HepG2 (cell line): Measurements from ENCODE around the gene HK2. TPM values are rescaled to one million over a fixed set of nuclear protein-coding genes. Genes with fewer than 3 reads are reported as not detected.

Experiments used
- BRCA1 ChIP-seq: sonication (generic); formaldehyde crosslinking; IDR thresholded peaks from 2 replicates; pipeline ENCODE4 v1.4.0; 2020; ENCODE audit warnings: missing genetic modification reagents
- ELF3 ChIP-seq: IDR thresholded peaks from 2 replicates; pipeline ENCODE4 v1.6.1; 2016; ENCODE audit warnings: missing genetic modification reagents, missing compliant biosample characterization
- FOXA3 ChIP-seq: IDR thresholded peaks from 2 replicates; pipeline ENCODE4 v1.6.1; 2016; ENCODE audit warnings: missing genetic modification reagents, missing compliant biosample characterization
- GATAD1 ChIP-seq: IDR thresholded peaks from 2 replicates; pipeline ENCODE4 v1.6.1; 2016; ENCODE audit warnings: missing genetic modification reagents, missing compliant biosample characterization
- MIXL1 ChIP-seq: IDR thresholded peaks from 2 replicates; pipeline ENCODE4 v1.6.1; 2016
- NFE2 ChIP-seq: sonication (generic); formaldehyde crosslinking; IDR thresholded peaks from 2 replicates; pipeline ENCODE4 v1.4.0; 2020; ENCODE audit warnings: missing genetic modification reagents
- NFIC ChIP-seq: IDR thresholded peaks from 2 replicates; pipeline ENCODE4 v1.6.1; 2012; ENCODE audit warnings: mild to moderate bottlenecking, low read length, inconsistent platforms
- NR2F6 ChIP-seq, 2 experiments: IDR thresholded peaks; 2 replicates each; pipeline ENCODE4 v1.6.1; 2016; ENCODE audit warnings: antibody characterized with exemption in 1 of 2, mild to moderate bottlenecking in 1 of 2
- SMYD3 ChIP-seq: sonication (generic); formaldehyde crosslinking; IDR thresholded peaks from 2 replicates; pipeline ENCODE4 v1.8.1; 2023; ENCODE audit warnings: mild to moderate bottlenecking, missing genetic modification reagents
- TSC22D2 ChIP-seq: sonication (generic); formaldehyde crosslinking; IDR thresholded peaks from 2 replicates; pipeline ENCODE4 v1.5.1; 2020; ENCODE audit warnings: missing genetic modification reagents, mild to moderate bottlenecking, borderline replicate concordance
- ZBTB42 ChIP-seq: sonication (generic); formaldehyde crosslinking; IDR thresholded peaks from 2 replicates; pipeline ENCODE4 v1.5.0; 2020; ENCODE audit warnings: mild to moderate bottlenecking, missing genetic modification reagents
- ZNF256 ChIP-seq: sonication (generic); formaldehyde crosslinking; conservative IDR thresholded peaks from 2 replicates; pipeline ENCODE4 v1.4.0; 2020; ENCODE audit warnings: missing genetic modification reagents
- ZNF460 ChIP-seq: sonication (generic); formaldehyde crosslinking; IDR thresholded peaks from 2 replicates; pipeline ENCODE4 v1.5.1; 2020; ENCODE audit warnings: missing genetic modification reagents, mild to moderate bottlenecking, borderline replicate concordance
- ZNF549 ChIP-seq: sonication (generic); formaldehyde crosslinking; IDR thresholded peaks from 2 replicates; pipeline ENCODE4 v1.5.0; 2020; ENCODE audit warnings: missing genetic modification reagents
- ZNF563 ChIP-seq: sonication (generic); formaldehyde crosslinking; IDR thresholded peaks from 2 replicates; pipeline ENCODE4 v1.8.0; 2022; ENCODE audit warnings: mild to moderate bottlenecking, moderate library complexity, missing genetic modification reagents
- ZNF777 ChIP-seq: sonication (generic); formaldehyde crosslinking; IDR thresholded peaks from 2 replicates; pipeline ENCODE4 v1.4.0; 2020; ENCODE audit warnings: missing genetic modification reagents
- polyA plus RNA-seq, 8 experiments: library from polyadenylated mRNA; depleted of rRNA in 3 of 8; stranded (reverse) in 7 of 8; unstranded in 1 of 8; fragments of >200 nt; fragmentation: Illumina TruSeq in 4 of 8; extraction: Trizol in 4 of 8; gene quantifications; 2 replicates each; pipeline versions ENCODE4 v1.2.1 to v1.2.3, GENCODE V29; 2011 to 2016; ENCODE audit warnings: low read depth in 4 of 8, missing spikeins in 1 of 8, mixed read lengths in 1 of 8; ENCODE audit not compliant: insufficient read depth in 1 of 8
- total RNA-seq, 5 experiments: library from RNA; depleted of rRNA; stranded (reverse); fragments of >200 nt; fragmentation: Illumina TruSeq; extraction: Trizol; gene quantifications; 2 replicates each; pipeline ENCODE4 v1.2.3, GENCODE V29; 2016; ENCODE audit warnings: low read depth in 1 of 5
- TF ChIP-seq, protein P1 (sequence below): sonication (generic); formaldehyde crosslinking; IDR thresholded peaks from 2 replicates; pipeline ENCODE4 v1.5.0; 2020; ENCODE audit warnings: mild to moderate bottlenecking, missing genetic modification reagents, moderate library complexity
- TF ChIP-seq, protein P2 (sequence below): IDR thresholded peaks from 2 replicates; pipeline ENCODE4 v1.6.1; 2012; ENCODE audit warnings: low read depth, low read length, improper control_type of control experiment
- TF ChIP-seq, protein P3 (sequence below): sonication (generic); formaldehyde crosslinking; IDR thresholded peaks from 2 replicates; pipeline ENCODE4 v1.8.1; 2023; ENCODE audit warnings: mild to moderate bottlenecking, missing genetic modification reagents, borderline replicate concordance
- TF ChIP-seq, protein P4 (sequence below): sonication (generic); formaldehyde crosslinking; IDR thresholded peaks from 2 replicates; pipeline ENCODE4 v1.5.1; 2020; ENCODE audit warnings: mild to moderate bottlenecking, missing genetic modification reagents, moderate library complexity
- TF ChIP-seq, protein P5 (sequence below): sonication (generic); formaldehyde crosslinking; IDR thresholded peaks from 2 replicates; pipeline ENCODE4 v1.4.0; 2020; ENCODE audit warnings: missing genetic modification reagents, mild to moderate bottlenecking, borderline replicate concordance

Gene HK2
- total and polyA plus RNA-seq, 2 of the 13 experiments (the other 11 are each of a cell fraction or from before 2014, with no cell fraction given): 13.2 to 101 TPM

DNA sequence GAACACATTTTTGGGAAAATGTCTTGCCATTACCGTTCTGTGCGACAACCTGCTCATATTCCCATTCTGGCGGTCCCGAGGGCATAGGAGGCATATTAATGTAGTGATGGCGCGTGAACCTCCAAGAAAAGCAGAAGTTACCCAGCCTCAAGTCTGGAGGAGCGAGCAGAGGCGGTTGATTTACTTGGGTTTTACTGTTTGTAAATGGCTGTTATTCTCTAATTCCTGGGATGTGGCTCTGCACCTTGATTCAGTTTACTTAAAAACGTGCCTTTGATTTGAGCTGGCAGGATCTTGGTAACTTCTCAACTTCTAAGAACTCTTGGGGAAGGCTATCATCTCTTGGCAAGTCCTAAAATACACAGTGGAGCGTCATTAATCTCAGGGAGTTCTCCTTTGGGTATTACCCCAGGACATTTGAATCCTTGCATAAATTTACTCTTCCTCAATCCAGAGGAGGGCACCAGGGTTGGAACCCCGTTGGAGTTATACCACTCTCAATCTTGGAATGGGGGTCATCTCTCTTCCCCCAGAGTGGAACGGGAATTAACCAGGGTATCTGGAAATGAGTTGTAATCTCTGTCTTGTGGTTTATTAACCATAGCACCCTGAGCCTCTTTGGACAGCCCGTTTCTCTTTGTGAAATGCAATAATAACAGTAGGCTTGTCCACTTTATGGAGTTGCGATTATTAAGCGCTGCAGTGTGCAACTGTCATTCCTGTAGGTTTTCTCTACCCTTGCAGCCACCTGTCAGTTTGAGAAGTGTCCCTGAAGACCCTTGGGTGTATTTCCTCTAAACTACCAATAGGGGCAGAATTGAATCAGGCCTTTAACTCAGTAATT, 2.1 kb downstream of the HK2 start (continued):
- TF ChIP-seq, protein P1, sequence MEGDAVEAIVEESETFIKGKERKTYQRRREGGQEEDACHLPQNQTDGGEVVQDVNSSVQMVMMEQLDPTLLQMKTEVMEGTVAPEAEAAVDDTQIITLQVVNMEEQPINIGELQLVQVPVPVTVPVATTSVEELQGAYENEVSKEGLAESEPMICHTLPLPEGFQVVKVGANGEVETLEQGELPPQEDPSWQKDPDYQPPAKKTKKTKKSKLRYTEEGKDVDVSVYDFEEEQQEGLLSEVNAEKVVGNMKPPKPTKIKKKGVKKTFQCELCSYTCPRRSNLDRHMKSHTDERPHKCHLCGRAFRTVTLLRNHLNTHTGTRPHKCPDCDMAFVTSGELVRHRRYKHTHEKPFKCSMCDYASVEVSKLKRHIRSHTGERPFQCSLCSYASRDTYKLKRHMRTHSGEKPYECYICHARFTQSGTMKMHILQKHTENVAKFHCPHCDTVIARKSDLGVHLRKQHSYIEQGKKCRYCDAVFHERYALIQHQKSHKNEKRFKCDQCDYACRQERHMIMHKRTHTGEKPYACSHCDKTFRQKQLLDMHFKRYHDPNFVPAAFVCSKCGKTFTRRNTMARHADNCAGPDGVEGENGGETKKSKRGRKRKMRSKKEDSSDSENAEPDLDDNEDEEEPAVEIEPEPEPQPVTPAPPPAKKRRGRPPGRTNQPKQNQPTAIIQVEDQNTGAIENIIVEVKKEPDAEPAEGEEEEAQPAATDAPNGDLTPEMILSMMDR: peak; percentile 76
- peak; percentile 15; the same call in 1 of the 2 replicates for TF ChIP-seq MIXL1 (CRISPR knock-in tag)
- TF ChIP-seq FOXA3 (CRISPR knock-in tag): 0 out of 2 replicates have a peak, but pooled peaks have one; percentile 8
- TF ChIP-seq ELF3 (CRISPR knock-in tag): 0 out of 2 replicates have a peak, but pooled peaks have one; percentile 21
- no peak for TF ChIP-seq ZNF549 (CRISPR knock-in tag)
- TF ChIP-seq ZNF777 (CRISPR knock-in tag): no peak
- TF ChIP-seq NFE2 (CRISPR knock-in tag): no peak
- TF ChIP-seq TSC22D2 (CRISPR knock-in tag): no peak
- TF ChIP-seq, protein P2, sequence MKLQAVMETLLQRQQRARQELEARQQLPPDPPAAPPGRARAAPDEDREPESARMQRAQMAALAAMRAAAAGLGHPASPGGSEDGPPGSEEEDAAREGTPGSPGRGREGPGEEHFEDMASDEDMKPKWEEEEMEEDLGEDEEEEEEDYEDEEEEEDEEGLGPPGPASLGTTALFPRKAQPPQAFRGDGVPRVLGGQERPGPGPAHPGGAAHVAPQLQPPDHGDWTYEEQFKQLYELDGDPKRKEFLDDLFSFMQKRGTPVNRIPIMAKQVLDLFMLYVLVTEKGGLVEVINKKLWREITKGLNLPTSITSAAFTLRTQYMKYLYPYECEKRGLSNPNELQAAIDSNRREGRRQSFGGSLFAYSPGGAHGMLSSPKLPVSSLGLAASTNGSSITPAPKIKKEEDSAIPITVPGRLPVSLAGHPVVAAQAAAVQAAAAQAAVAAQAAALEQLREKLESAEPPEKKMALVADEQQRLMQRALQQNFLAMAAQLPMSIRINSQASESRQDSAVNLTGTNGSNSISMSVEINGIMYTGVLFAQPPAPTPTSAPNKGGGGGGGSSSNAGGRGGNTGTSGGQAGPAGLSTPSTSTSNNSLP: peak; percentile 50; the same call in 1 of the 2 replicates
- no peak for TF ChIP-seq ZNF460 (CRISPR knock-in tag)
- TF ChIP-seq, protein P3, sequence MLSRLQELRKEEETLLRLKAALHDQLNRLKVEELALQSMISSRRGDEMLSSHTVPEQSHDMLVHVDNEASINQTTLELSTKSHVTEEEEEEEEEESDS: no peak
- 0 out of 2 replicates have a peak, but pooled peaks have one; percentile 28 for TF ChIP-seq NFIC
- no peak for TF ChIP-seq ZNF256
- TF ChIP-seq ZNF563 (CRISPR knock-in tag): no peak
- TF ChIP-seq, protein P4, sequence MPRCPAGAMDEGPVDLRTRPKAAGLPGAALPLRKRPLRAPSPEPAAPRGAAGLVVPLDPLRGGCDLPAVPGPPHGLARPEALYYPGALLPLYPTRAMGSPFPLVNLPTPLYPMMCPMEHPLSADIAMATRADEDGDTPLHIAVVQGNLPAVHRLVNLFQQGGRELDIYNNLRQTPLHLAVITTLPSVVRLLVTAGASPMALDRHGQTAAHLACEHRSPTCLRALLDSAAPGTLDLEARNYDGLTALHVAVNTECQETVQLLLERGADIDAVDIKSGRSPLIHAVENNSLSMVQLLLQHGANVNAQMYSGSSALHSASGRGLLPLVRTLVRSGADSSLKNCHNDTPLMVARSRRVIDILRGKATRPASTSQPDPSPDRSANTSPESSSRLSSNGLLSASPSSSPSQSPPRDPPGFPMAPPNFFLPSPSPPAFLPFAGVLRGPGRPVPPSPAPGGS (CRISPR knock-in tag): no peak
- no peak for TF ChIP-seq ZBTB42 (CRISPR knock-in tag)
- TF ChIP-seq, protein P5, sequence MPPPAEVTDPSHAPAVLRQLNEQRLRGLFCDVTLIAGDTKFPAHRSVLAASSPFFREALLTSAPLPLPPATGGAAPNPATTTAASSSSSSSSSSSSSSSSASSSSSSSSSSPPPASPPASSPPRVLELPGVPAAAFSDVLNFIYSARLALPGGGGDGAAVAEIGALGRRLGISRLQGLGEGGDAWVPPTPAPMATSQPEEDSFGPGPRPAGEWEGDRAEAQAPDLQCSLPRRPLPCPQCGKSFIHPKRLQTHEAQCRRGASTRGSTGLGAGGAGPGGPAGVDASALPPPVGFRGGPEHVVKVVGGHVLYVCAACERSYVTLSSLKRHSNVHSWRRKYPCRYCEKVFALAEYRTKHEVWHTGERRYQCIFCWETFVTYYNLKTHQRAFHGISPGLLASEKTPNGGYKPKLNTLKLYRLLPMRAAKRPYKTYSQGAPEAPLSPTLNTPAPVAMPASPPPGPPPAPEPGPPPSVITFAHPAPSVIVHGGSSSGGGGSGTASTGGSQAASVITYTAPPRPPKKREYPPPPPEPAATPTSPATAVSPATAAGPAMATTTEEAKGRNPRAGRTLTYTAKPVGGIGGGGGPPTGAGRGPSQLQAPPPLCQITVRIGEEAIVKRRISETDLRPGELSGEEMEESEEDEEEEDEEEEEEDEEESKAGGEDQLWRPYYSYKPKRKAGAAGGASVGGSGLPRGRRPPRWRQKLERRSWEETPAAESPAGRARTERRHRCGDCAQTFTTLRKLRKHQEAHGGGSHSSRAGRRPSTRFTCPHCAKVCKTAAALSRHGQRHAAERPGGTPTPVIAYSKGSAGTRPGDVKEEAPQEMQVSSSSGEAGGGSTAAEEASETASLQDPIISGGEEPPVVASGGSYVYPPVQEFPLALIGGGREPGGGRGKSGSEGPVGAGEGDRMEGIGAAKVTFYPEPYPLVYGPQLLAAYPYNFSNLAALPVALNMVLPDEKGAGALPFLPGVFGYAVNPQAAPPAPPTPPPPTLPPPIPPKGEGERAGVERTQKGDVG (CRISPR knock-in tag): no peak
- no peak for TF ChIP-seq NR2F6 (IDR thresholded peaks at IDR 0.05)
- TF ChIP-seq NR2F6 (CRISPR knock-in tag; IDR thresholded peaks at IDR 0.05): 0 out of 2 replicates have a peak, but pooled peaks have one; percentile 5
- TF ChIP-seq SMYD3: peak; percentile 51; the same call in 1 of the 2 replicates
- TF ChIP-seq BRCA1 (CRISPR knock-in tag): no peak
- TF ChIP-seq GATAD1 (CRISPR knock-in tag): no peak
